GM03348 (cell line): Measurements from ENCODE around the gene SRGAP2B.
"Not testable (repeated sequence)": the region's sequence is repeated elsewhere in the genome, so short reads cannot be mapped to it uniquely, and the experiment has no call there.

ENCODE experiments used
- DNase-seq: peaks from one replicate; pipeline ENCODE4 v3.0.0; 2012; ENCODE audit warnings: low spot score

The SRGAP2B gene

DNA sequence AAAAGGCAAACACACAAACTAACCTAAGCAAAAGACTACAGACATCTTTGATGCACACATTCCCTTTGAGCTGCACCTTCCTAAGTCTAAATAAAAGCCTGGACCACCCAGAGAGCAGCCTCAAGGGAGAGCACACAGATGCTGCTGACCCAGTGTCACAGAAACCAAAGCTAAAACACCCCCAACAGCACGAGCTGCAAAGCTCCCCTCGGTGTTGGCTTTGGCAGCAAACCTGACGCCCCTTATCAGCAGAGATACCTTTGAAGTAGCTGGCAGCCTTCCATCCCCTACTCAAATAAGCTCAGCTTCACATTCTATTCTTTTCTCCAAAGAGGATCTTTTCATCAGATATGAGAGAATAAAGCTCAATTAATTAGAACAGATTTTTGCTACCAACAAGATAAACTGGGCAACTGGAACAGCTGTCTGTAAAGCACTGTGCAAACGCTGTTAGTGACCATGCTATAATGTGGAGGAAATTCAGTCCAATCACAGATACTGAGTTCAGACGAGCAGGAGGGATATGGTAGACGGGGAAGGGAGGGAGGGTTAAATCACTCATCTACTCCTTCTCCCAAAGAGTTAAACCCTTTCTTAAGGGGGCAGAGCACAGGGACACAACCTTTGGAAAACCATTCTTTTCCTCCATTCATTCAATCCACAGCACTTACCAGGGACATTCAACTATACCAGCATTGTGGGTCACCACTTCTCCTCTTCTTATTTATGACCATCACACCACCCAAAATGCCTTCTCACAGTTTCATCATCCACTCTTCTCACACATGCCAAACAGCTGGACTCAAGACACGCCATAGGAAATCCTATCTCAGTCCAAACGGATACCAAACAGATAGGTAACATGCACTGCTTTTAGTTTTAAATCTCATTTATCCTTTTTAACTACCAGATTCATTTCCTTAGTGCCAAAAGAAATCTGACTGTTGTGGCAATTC, 148.3 kb downstream of the SRGAP2B start:
- not testable (repeated sequence) for DNase-seq

- not testable (repeated sequence) for DNase-seq
Observed at GRCh38 chr1:144941710-144942109, 153.4 kb downstream of the SRGAP2B start.

GRCh38 chr1:144940054-144940453, 155.1 kb downstream of the SRGAP2B start:
- not testable (repeated sequence) for DNase-seq

DNA sequence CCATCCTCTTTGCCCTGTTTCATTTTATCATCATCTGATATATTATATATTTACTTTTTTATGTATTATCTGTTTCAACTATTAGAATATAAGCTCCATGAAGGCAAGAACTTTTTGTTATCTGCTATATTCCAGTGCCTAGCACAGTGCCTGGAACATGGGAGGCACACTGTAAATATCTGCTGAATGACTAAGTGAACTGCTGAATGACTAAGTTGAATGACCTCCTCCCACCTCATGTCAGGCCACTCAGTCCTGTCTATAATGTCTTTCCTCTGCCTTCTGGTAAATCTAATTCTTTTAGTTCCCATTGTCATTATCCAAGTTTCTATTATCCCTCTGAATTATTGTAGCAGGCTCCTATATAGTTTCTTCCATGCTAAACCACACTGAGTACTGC, 156.5 kb downstream of the SRGAP2B start:
- DNase-seq, result not testable (repeated sequence)

DNA sequence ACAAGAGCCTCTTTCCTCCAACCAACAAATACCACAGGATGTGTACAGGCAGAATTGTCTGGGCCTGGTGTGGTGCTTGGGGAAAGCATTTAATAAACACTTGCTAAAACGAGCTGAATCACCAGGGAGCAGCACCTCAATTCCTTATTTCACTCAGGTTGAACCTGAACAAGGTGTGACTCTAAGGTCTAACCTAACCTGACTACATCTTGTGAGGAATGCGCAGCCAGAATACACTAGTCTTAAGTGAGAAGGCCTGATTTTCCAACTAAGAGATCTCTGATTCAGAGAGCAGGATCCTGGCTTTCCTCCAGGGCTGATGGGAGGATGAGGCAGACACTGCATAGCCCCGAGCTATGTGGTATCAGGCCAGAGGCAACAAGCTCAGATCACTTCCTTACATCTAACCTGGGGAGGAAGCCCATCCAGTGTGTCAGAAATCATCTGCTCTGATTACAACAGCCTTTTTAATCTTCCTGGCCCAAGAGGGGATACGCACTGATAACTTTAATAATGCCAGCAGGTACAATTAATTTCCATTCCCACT, 158.9 kb downstream of the SRGAP2B start:
- DNase-seq, result not testable (repeated sequence)

GRCh38 chr1:144935310-144935709, 159.8 kb downstream of the SRGAP2B start:
- not testable (repeated sequence) for DNase-seq

- not testable (repeated sequence) for DNase-seq
Observed at GRCh38 chr1:144933014-144933413, 162.1 kb downstream of the SRGAP2B start.

GRCh38 chr1:144932153-144932552, 163.0 kb downstream of the SRGAP2B start:
- DNase-seq, result not testable (repeated sequence)

DNA sequence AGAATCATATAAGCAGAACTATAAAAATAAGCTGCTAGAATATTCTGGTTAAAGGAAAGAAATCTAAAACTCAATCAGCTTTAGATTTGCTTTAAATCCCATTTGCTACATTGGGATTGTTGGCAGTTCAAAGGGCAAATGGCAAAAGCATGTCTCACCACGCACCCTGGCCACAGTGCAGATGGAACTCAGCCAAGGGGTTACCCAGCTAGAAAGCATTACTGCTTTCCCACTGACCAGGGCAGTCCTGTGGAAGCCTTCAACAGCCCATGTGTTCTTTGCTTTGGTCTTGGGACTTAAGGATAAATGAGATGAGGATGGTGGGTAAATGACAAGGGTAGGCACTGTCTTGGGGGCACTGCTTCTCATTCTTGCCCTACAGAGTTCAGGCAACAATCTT, 163.6 kb downstream of the SRGAP2B start:
- not testable (repeated sequence) for DNase-seq

- DNase-seq, result not testable (repeated sequence)
Observed at GRCh38 chr1:144930085-144930777, 164.9 kb downstream of the SRGAP2B start.

DNA sequence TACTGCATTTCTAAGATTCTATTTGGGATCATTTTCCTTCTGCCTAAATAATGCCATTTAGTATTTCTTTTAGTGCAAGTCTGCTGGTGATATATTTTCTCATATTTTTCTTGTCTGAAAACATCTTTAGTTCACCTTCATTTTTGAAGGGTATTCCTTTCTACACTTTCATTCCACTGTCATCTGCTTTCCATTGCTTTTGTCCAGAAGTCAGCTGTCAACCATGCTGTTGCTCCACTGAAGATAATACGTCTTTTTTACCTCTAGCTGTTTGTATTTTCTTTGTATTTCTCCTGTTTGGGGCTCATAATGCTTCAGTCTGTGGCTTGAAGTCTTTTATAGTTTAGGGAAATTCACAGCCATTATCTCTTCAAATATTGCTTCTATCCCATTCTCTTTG, 167.8 kb downstream of the SRGAP2B start:
- DNase-seq, result not testable (repeated sequence)

DNA sequence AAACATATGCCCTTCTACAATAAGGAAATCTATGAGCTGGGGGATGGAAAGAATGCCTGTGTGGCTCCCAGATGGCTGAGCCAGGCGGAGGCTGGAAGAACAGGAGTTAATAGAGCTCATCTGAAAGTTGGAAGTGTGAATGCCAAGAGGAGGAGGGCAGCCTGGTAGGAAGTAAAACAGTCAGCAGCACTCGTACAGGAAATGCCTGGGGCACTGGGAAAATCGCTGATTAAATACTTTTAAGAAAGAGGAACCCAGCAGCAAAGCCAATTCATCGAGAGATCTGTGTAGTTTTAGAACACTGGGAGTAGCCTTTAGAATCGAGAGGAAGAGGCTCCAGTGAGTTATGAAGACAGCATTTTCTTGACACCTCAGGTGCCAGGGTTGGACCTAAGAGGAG, 171.5 kb downstream of the SRGAP2B start:
- DNase-seq, result not testable (repeated sequence)

- DNase-seq, result not testable (repeated sequence)
Observed at GRCh38 chr1:144922785-144923184, 172.3 kb downstream of the SRGAP2B start.

DNA sequence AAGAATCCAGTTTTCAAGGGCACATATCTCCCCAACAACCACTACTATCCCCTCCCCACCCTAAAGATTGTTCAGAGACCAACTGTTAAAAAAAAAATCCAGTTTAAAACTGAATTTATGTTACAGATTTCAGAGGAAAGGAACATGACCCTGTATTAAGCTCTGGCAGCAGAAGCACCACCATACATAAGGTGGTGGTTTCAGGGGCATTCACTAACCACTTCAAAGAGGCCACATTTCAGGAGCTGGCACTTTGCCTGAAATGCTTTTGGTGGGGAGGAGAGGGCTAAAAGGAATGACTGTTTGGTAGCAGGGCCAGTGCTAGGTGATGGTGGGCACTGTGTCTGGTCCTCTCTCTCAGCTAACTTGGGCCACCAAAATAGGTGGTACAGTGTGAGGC, 176.0 kb downstream of the SRGAP2B start:
- DNase-seq, result not testable (repeated sequence)

DNA sequence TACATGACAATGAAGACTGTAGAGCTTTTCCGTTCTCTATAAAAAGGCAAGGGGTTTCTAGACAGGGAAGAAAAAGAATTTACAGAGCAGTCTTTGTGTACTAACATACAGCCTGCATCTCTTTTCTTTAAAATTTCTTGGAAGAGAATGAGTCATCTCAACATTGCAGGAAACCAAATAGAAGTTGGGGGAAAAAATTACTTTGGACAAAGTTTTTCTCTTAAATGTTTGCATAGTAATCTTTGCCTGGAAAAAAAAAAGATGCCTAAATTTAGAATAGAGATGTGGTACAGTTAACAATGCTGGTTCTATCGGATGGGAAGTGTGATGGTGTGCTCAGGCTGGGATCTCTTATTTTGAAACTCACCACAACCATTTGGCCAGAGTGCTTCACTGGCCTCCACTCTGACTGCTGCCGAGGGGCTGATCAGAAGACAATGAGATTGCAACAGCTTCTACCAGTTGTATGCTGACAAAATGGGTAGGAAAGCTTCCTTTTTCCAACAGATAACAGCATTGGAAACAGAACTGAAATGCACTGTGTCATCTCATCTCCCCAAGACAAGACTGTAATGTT, 177.0 kb downstream of the SRGAP2B start:
- not testable (repeated sequence) for DNase-seq

DNA sequence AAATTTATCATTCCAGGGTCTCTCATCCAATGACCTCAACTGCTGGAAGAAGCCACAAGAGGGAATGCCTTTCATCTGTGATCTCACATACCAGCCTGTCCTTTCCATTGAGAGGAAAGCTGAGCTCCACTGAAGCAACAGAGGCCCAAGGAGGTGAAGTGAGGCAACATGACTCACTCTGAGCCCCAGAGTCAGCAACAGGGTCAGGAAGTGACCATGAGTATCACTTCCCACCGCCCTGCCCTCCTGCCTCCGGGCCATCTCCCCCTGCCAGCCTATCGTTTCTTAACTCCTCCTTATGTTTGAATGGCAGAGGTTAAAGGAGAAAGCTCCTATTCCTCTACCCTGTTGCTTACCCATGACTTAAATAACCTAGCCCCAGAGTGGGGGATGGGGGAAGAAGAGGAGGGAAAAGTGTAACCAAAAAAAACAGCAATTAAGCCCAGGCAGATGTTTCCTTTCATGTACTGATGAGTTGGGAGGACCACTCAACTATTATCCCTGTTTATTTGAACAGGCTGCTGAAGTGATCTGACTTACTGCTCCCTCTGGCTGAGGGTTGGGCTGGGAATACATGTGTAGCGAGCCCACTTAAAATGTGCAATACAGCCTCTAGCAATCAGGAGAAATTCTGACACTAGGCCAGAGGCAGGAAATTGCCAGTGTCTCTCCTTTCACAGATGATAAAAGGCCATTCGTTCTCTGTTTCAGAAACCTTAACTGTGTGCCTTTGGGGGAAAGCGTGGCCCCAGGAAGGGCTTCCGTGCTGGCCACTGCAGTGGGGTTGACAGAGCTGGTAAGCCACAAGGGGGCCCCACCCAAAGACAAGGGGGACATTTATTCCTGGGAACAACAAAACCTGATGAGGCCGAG, 177.7 kb downstream of the SRGAP2B start:
- DNase-seq, result not testable (repeated sequence)

DNA sequence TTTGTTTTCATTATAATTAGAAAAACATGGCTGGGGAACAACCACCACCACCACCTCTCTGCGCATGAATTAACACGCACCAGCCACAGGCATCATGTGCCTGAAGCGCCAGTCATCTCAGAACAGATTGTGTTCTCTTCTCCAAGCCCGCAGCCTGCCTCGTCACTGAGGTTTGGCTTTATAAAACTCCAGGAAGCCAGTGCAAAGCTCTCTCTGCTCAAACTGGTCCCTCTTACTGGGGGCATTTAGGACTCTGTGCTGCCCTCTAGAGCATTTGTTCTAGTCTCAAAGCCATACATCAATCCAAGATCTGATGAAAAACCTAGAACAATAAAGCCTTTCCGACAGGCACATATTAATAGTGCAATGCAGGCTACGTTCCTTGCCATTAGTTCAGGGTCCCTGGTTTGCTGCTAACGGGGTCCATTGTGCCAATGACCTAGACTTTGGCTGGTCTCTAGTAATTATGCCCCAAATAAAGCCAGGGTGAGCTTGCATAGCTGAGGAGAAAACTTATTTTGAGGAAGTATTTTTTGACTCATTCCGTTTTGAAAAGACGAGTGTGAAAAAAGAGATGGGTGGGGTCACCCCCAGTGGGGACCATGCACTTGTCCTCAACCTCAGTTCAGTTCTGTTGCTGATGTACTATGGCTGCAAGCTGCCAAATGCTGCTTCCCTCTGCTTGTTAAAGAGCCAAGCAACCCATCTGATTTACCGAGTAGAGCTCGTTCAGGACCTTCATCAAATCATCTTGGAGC, 181.0 kb downstream of the SRGAP2B start:
- DNase-seq, result not testable (repeated sequence)

DNA sequence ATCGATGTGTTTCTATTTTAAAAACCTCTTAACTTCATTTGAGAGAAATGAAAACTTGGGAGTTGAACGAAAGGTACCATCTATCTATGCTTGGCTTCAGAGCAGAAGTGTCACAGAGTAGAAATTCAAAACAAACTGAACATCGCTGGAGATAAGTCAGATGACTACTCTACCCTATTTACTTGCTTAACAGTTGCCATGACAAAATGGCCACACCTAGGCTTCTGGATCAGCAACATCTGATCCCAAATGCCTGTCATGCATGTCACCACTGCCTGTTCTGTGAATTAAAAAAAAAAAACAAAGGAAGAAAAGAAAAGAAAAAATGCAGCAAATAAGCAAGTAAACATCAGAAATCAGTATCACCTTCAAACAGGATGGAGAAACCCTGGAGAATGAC, 181.7 kb downstream of the SRGAP2B start:
- DNase-seq, result not testable (repeated sequence)

GRCh38 chr1:144910729-144911128, 184.4 kb downstream of the SRGAP2B start:
- DNase-seq, result not testable (repeated sequence)

- DNase-seq, result not testable (repeated sequence)
Observed at GRCh38 chr1:144900841-144901240, 194.3 kb downstream of the SRGAP2B start.
